Neural cell (in vitro differentiated cells): ENCODE data around the gene MPHOSPH9. TPM values are rescaled to one million over a fixed set of nuclear protein-coding genes. Genes with fewer than 3 reads are reported as not detected.

Source experiments
- H2AFZ ChIP-seq: fragments of 200-600, 300-800 bp; sonication (generic), shearing (Covaris generic); 2 replicates; pipeline ENCODE4 v1.6.0; 2014; ENCODE audit warnings: low read depth, mild to moderate bottlenecking, antibody characterized with exemption, low read length, moderate library complexity
- H3F3A ChIP-seq: fragments of 200-600 bp; shearing (Covaris generic); 2 replicates; pipeline ENCODE4 v1.6.1; 2016; ENCODE audit warnings: mild to moderate bottlenecking, moderate library complexity, mixed read lengths, antibody characterized with exemption, low read length; ENCODE audit not compliant: insufficient read depth, poor library complexity, severe bottlenecking
- H3K27ac ChIP-seq: fragments of 200-600, 300-800 bp; sonication (generic), shearing (Covaris generic); 2 replicates; pipeline ENCODE4 v1.5.1; 2014; ENCODE audit warnings: mild to moderate bottlenecking, low read length, moderate library complexity
- H3K27me3 ChIP-seq: fragments of 300-800, 200-600 bp; sonication (generic), shearing (Covaris generic); 2 replicates; pipeline ENCODE4 v1.6.0; 2014; ENCODE audit warnings: mild to moderate bottlenecking, low read depth, low read length, moderate library complexity; ENCODE audit not compliant: insufficient read depth
- H3K36me3 ChIP-seq: fragments of 300-800, 200-600 bp; sonication (generic), shearing (Covaris generic); 2 replicates; pipeline ENCODE4 v1.5.1; 2014; ENCODE audit warnings: mild to moderate bottlenecking, antibody characterized with exemption, low read length, moderate library complexity; ENCODE audit not compliant: insufficient read depth
- H3K4me2 ChIP-seq: fragments of 300-800, 200-600 bp; sonication (generic), shearing (Covaris generic); 2 replicates; pipeline ENCODE4 v1.6.0; 2014; ENCODE audit warnings: mild to moderate bottlenecking, low read length
- H3K4me3 ChIP-seq: fragments of 300-800, 200-600 bp; sonication (generic), shearing (Covaris generic); 2 replicates; pipeline ENCODE4 v1.5.1; 2014; ENCODE audit warnings: mild to moderate bottlenecking, low read length, moderate library complexity
- H3K79me2 ChIP-seq: fragments of 200-600 bp; shearing (Covaris generic); replicated peaks from 2 replicates; pipeline ENCODE4 v1.6.0; 2014; ENCODE audit warnings: mild to moderate bottlenecking, low read length, moderate library complexity; ENCODE audit not compliant: insufficient read depth
- H3K9ac ChIP-seq: fragments of 300-800, 200-600 bp; sonication (generic), shearing (Covaris generic); 2 replicates; pipeline ENCODE4 v1.6.1; 2016; ENCODE audit warnings: mild to moderate bottlenecking, low read length, mixed read lengths
- H3K9me2 ChIP-seq: fragments of 200-600 bp; shearing (Covaris generic); 2 replicates; pipeline ENCODE4 v1.6.1; 2016; ENCODE audit warnings: mild to moderate bottlenecking, low read length, mixed read lengths; ENCODE audit not compliant: insufficient read depth
- H3K9me3 ChIP-seq: fragments of 200-600, 300-800 bp; sonication (generic), shearing (Covaris generic); 2 replicates; pipeline ENCODE4 v1.6.1; 2016; ENCODE audit warnings: mild to moderate bottlenecking, mixed run types, low read length, moderate library complexity, mixed read lengths
- H4K20me1 ChIP-seq: fragments of 200-600 bp; shearing (Covaris generic); 2 replicates; pipeline ENCODE4 v1.6.1; 2016; ENCODE audit warnings: mild to moderate bottlenecking, mixed run types; ENCODE audit not compliant: insufficient read depth
- EP300 ChIP-seq: fragments of 450-650 bp; conservative IDR thresholded peaks from 2 replicates; pipeline ENCODE4 v1.6.1; 2014; ENCODE audit warnings: antibody characterized with exemption, mild to moderate bottlenecking, moderate library complexity; ENCODE audit not compliant: poor library complexity, severe bottlenecking
- EZH2 ChIP-seq: fragments of 200-600, 300-800 bp; shearing (Covaris generic), sonication (generic); IDR thresholded peaks from 2 replicates; pipeline ENCODE4 v1.6.1; 2014; ENCODE audit warnings: antibody characterized with exemption, low read length, borderline replicate concordance, mild to moderate bottlenecking; ENCODE audit not compliant: insufficient read depth, poor library complexity, severe bottlenecking
- MXI1 ChIP-seq: fragments of 450-650 bp; conservative IDR thresholded peaks from 2 replicates; pipeline ENCODE4 v1.6.1; 2014; ENCODE audit warnings: antibody characterized with exemption, mild to moderate bottlenecking; ENCODE audit not compliant: poor library complexity, severe bottlenecking
- POLR2AphosphoS5 ChIP-seq: IDR thresholded peaks from 2 replicates; pipeline ENCODE4 v1.6.1; 2012
- RAD21 ChIP-seq: fragments of 450-650 bp; conservative IDR thresholded peaks from 2 replicates; pipeline ENCODE4 v1.6.1; 2014; ENCODE audit warnings: antibody characterized with exemption, mild to moderate bottlenecking, moderate library complexity
- SMC3 ChIP-seq: fragments of 450-650 bp; conservative IDR thresholded peaks from 2 replicates; pipeline ENCODE4 v1.6.1; 2014; ENCODE audit warnings: antibody characterized with exemption, mild to moderate bottlenecking, moderate library complexity; ENCODE audit not compliant: poor library complexity
- TAF1 ChIP-seq: IDR thresholded peaks from 2 replicates; pipeline ENCODE4 v1.6.1; 2012; ENCODE audit warnings: low read depth
- polyA plus RNA-seq: library from polyadenylated mRNA; depleted of rRNA; stranded (reverse); fragments of >200 nt; gene quantifications from 2 replicates; pipeline ENCODE4 v1.2.3, GENCODE V29; 2014
- TF ChIP-seq, protein P1 (sequence below): fragments of 450-650 bp; IDR thresholded peaks from 2 replicates; pipeline ENCODE4 v1.5.1; 2014; ENCODE audit warnings: antibody characterized with exemption, mild to moderate bottlenecking, moderate library complexity; ENCODE audit not compliant: poor library complexity, severe bottlenecking
- TF ChIP-seq, protein P2 (sequence below): IDR thresholded peaks from 2 replicates; pipeline ENCODE4 v1.6.1; 2012; ENCODE audit warnings: borderline replicate concordance

The MPHOSPH9 gene
- polyA plus RNA-seq, 1 donor from 2014 or later: 59.1 TPM

DNA sequence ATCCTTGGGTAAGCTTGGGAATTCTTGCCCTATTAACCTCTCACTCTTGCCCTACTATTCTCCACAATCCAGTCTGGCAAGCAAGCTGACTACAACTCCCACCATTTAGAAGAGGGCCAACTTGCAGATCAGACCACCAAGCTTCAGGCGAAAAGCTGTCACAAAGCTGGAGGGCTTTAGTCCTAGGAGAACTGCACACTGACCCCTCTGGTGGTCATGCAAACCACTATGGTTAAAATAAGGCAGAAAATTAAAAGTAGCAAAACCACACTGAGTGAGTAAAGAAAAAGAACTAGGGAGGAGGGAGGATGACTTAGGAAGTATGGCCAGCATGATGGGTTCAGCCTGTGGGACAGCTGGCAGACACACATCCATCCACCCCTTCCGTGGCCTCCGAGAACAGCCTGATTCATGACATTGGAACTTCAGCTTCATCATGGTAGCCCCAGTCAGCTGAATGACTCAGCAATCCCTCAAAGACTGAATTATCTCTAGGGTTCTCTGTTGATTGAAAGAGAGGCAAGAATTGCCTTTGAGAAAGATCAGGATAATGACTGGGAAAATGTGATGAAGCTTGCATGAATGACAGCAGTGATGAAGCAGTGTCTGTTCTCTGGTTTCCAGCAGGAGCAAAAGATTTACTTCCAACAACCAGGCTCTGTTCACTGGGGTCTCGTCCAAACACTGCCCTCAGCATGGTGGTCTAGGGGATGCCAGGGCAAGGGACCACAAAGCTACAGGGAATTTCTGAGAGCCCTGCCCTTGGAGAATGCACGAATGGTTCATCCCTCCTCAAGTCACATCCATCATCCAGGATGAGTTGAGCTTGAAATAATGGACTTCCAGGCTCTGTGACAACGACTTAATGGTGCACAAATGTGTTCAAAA is 106.4 kb downstream of the MPHOSPH9 start:
- H2AFZ ChIP-seq: no peak overlapping the region
- H3K9me3 ChIP-seq: no peaks in the 10 kb centered on the region

DNA sequence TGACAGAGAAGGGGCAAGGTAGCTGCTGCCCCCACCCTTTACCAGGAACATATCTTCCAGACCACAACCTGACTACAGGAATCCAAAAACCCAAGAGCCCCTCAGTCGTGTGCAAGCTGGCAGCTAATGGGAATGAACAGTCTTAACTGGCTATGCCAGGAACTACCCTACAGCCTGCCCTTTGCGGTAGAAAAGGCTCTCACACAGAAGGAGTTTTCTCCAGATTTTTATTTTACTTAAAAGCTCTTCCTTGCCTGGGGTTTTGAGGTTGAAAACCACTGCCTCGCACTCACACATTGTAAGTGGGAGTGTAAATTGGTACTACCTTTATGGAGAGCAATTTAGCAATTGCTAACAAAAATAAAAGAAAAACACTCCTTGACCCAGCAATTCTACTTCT is 110.3 kb downstream of the MPHOSPH9 start:
- Histone ChIP-seq H3K9me3 (no peaks in the 10 kb centered on the region), H3K36me3 (no peaks in the 10 kb centered on the region), H3K9ac (no peak overlapping the region), H3K9me2 (no peaks in the 10 kb centered on the region), H3F3A (no peaks in the 10 kb centered on the region), H3K79me2 (no peaks in the 10 kb centered on the region), H4K20me1 (no peaks in the 10 kb centered on the region), H3K4me2 (no peak overlapping the region), H3K27ac (no peak overlapping the region), H3K4me3 (no peak overlapping the region), H3K27me3 (no peaks in the 10 kb centered on the region), H2AFZ (no peak overlapping the region)
- TF ChIP-seq EZH2 (no peak), EP300 (no peak), RAD21 (no peak), MXI1 (no peak), POLR2AphosphoS5 (no peak), TAF1 (no peak), SMC3 (no peak)
- TF ChIP-seq, protein P1, sequence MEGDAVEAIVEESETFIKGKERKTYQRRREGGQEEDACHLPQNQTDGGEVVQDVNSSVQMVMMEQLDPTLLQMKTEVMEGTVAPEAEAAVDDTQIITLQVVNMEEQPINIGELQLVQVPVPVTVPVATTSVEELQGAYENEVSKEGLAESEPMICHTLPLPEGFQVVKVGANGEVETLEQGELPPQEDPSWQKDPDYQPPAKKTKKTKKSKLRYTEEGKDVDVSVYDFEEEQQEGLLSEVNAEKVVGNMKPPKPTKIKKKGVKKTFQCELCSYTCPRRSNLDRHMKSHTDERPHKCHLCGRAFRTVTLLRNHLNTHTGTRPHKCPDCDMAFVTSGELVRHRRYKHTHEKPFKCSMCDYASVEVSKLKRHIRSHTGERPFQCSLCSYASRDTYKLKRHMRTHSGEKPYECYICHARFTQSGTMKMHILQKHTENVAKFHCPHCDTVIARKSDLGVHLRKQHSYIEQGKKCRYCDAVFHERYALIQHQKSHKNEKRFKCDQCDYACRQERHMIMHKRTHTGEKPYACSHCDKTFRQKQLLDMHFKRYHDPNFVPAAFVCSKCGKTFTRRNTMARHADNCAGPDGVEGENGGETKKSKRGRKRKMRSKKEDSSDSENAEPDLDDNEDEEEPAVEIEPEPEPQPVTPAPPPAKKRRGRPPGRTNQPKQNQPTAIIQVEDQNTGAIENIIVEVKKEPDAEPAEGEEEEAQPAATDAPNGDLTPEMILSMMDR: no peak
- TF ChIP-seq, protein P2, sequence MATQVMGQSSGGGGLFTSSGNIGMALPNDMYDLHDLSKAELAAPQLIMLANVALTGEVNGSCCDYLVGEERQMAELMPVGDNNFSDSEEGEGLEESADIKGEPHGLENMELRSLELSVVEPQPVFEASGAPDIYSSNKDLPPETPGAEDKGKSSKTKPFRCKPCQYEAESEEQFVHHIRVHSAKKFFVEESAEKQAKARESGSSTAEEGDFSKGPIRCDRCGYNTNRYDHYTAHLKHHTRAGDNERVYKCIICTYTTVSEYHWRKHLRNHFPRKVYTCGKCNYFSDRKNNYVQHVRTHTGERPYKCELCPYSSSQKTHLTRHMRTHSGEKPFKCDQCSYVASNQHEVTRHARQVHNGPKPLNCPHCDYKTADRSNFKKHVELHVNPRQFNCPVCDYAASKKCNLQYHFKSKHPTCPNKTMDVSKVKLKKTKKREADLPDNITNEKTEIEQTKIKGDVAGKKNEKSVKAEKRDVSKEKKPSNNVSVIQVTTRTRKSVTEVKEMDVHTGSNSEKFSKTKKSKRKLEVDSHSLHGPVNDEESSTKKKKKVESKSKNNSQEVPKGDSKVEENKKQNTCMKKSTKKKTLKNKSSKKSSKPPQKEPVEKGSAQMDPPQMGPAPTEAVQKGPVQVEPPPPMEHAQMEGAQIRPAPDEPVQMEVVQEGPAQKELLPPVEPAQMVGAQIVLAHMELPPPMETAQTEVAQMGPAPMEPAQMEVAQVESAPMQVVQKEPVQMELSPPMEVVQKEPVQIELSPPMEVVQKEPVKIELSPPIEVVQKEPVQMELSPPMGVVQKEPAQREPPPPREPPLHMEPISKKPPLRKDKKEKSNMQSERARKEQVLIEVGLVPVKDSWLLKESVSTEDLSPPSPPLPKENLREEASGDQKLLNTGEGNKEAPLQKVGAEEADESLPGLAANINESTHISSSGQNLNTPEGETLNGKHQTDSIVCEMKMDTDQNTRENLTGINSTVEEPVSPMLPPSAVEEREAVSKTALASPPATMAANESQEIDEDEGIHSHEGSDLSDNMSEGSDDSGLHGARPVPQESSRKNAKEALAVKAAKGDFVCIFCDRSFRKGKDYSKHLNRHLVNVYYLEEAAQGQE: no peak

More for the DNA sequence above, 106.4 kb downstream of the MPHOSPH9 start:
- TF ChIP-seq, protein P1: no peak
- TF ChIP-seq EP300 (peak; percentile 23), SMC3 (no peak), TAF1 (no peak), MXI1 (no peak), POLR2AphosphoS5 (peak; percentile 48)
- H3K27me3 ChIP-seq: no peaks in the 10 kb centered on the region
- no peaks in the 10 kb centered on the region for H3K9me2 ChIP-seq
- no peaks in the 10 kb centered on the region for H3F3A ChIP-seq
- no peaks in the 10 kb centered on the region for H3K36me3 ChIP-seq
- no peak overlapping the region for H3K9ac ChIP-seq
- H3K27ac ChIP-seq: peak overlapping the region; percentile 3
- H3K79me2 ChIP-seq: no peaks in the 10 kb centered on the region
- H3K4me2 ChIP-seq: peak overlapping the region; percentile 25
- H4K20me1 ChIP-seq: no peaks in the 10 kb centered on the region
- peak overlapping the region; percentile 31 for H3K4me3 ChIP-seq
